ENCODE data around the gene CD151.

GRCh38 chr11:876545-876944, 43.8 kb downstream of the CD151 start:
- TF ChIP-seq CTCF (IDR thresholded peaks at IDR 0.05) (no peak), POLR2AphosphoS5 (IDR thresholded peaks at IDR 0.05) (no peak), POLR2A (IDR thresholded peaks at IDR 0.05) (no peak)
